SK-N-MC (cell line): Measurements from ENCODE around the gene VAV3.

Source experiments
- EZH2 ChIP-seq: fragments of 200-600 bp; sonication (generic); IDR thresholded peaks from one replicate; pipeline ENCODE4 v1.6.1; 2017; ENCODE audit warnings: antibody characterized with exemption
- POLR2AphosphoS5 ChIP-seq: IDR thresholded peaks from 2 replicates; pipeline ENCODE4 v1.6.1; 2012; ENCODE audit warnings: mild to moderate bottlenecking, low read depth, low read length, borderline replicate concordance

DNA sequence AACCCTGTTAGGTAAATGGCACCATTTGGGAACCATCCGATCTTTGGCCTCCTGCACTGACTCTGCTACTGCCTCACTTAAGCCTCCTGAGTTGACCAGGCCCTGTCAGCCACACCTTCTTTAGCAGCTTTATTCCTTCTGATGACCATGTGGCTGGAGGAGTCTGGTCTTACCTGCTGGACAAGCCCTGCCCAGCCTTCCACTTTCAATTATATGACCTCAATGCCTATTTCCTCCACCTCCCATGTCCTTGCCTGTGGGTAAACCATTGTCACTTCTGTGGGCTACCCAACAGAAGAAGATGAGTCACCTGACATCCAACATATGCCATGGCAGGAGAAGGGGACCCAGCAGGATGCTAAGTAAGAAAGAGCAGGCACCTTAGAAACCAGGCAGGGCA is 430.3 kb downstream of the VAV3 start:
- TF ChIP-seq EZH2 (no peak), POLR2AphosphoS5 (no peak)
